Esophagus muscularis mucosa (tissue), 3 donors: ENCODE measurements around the gene CTIF.

Source experiments
- POLR2AphosphoS5 ChIP-seq, 2 donors: sonication (generic); formaldehyde crosslinking; IDR thresholded peaks; one replicate each; pipeline ENCODE4 v1.6.1; 2017; ENCODE audit warnings: antibody characterized with exemption in 2 of 2
- TF ChIP-seq, protein P1 (sequence below), 3 experiments: fragments of 200-600 bp in 2 of 3; fragments of 450-650 bp in 1 of 3; sonication (generic) in 2 of 3; IDR thresholded peaks; one replicate each; pipeline ENCODE4 v1.5.1; 2017 to 2019; ENCODE audit warnings: antibody characterized with exemption in 3 of 3, mild to moderate bottlenecking in 2 of 3, moderate library complexity in 1 of 3

GRCh38 chr18:48739266-48740067, 200.6 kb downstream of the CTIF start:
- TF ChIP-seq POLR2AphosphoS5 (IDR thresholded peaks at IDR 0.05), result no peak
- TF ChIP-seq, protein P1, sequence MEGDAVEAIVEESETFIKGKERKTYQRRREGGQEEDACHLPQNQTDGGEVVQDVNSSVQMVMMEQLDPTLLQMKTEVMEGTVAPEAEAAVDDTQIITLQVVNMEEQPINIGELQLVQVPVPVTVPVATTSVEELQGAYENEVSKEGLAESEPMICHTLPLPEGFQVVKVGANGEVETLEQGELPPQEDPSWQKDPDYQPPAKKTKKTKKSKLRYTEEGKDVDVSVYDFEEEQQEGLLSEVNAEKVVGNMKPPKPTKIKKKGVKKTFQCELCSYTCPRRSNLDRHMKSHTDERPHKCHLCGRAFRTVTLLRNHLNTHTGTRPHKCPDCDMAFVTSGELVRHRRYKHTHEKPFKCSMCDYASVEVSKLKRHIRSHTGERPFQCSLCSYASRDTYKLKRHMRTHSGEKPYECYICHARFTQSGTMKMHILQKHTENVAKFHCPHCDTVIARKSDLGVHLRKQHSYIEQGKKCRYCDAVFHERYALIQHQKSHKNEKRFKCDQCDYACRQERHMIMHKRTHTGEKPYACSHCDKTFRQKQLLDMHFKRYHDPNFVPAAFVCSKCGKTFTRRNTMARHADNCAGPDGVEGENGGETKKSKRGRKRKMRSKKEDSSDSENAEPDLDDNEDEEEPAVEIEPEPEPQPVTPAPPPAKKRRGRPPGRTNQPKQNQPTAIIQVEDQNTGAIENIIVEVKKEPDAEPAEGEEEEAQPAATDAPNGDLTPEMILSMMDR (IDR thresholded peaks at IDR 0.05), result no peak
